GM18526 (cell line): Measurements from ENCODE around the gene PLLP.

Experiments used
- POLR2A ChIP-seq: IDR thresholded peaks from 3 replicates; pipeline ENCODE4 v1.6.1; 2011; ENCODE audit not compliant: insufficient read length; ENCODE audit errors: extremely low read depth

The PLLP gene

DNA sequence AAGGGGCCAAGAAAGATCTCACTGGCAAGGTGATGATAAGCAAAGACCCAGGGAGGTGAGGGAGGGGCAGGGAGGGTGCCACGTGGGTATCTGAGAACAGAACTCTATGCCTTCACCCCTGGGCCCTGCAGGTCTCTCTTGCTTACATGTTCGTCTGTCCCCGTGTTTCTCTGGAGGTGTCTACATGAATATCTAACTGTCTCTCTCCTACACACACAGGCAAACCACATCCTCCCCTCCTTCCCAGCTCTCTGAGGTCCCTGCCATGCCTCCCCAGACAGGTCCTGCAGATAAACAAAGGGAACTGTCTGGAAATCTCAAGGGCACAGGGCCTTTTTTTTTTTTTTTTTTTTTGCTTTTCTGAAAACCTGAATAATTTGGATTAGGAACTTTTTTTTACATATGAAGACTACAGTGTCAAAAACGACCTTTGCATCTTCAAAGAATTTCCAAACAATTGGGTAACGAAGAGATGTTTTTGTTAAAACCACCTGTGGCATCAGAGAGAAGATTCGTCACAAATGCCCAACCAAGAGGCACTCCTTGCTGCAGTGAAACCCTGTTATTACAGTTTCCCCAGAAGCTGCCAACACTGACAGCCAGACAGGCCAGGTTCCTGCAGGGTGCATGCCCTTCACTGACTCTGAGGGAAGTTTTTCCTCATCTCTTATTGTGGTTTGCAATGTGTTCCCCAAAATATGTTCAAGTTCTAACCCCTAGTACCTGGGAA lies 17.8 kb downstream of the PLLP start:
- no peak for TF ChIP-seq POLR2A

DNA sequence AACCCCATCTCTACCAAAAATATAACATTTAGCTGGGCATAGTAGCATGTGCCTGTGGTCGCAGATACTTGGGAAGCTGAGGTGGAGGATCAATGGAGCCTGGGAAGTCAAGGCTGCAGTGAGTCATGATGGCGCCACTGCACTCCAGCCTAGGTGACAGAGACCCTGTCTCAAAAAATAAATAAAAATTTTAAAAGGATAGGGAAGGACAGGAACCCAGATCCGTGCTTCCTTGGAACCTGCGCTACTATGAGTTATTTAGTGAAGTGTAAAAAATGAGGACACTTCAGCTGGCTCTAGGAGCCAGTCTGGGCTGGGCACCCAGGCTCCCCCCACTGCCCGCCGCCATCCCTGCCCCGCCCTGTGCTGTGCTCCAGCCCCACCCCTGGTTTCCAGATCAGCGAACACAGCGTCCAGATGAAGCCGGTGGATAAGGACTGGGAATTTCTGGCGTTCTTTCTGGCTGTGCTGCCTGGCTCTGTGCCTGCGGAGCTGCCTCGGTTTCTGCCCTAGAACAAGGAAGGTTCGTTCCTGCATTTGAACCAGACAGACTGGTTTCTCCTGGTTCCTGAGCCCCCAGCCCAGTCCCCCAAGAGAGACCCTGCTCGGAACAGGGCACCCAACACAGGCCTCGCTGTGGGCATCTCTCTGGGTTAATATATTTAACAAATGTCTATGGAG lies 18.5 kb downstream of the PLLP start:
- TF ChIP-seq POLR2A, result no peak

DNA sequence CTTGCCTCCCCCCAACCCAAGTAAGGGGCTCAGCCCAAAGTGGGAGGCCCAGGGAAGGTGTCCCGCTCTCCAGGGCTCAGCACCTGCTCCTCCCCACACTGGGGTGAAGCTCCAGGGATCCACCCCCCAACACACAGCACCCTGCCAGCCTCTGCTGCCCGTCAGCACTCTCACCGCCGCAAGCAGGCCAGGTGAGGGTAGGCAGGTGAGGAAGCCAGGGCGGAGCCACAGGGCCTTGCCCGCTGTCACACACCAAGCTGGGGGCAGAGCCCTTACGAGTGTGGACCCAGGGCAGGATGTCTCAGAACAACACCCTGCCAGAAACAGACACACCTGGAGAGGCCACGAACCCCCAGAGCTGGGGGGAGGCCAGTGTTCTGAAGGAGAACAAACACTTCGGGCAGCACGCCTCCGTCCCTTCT lies 19.5 kb downstream of the PLLP start:
- TF ChIP-seq POLR2A, result no peak

DNA sequence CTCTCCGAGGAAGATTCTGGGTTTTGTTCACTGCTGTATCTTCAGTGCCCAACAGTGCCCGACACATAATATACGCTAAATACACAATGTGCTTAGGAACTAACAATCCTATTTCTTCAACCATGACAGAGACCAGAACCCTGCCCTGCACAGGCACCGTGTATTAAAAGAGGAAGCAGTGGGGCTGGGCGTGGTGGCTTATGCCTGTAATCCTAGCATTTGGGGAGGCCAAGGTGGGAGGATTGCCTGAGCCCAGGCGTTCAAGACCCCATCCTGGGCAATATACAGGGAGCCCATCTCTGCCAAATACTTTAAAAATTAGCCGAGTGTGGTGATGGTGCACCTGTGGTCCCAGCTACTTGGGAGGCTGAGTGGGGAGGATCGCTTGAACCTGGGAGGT lies 20.1 kb downstream of the PLLP start:
- no peak for TF ChIP-seq POLR2A

DNA sequence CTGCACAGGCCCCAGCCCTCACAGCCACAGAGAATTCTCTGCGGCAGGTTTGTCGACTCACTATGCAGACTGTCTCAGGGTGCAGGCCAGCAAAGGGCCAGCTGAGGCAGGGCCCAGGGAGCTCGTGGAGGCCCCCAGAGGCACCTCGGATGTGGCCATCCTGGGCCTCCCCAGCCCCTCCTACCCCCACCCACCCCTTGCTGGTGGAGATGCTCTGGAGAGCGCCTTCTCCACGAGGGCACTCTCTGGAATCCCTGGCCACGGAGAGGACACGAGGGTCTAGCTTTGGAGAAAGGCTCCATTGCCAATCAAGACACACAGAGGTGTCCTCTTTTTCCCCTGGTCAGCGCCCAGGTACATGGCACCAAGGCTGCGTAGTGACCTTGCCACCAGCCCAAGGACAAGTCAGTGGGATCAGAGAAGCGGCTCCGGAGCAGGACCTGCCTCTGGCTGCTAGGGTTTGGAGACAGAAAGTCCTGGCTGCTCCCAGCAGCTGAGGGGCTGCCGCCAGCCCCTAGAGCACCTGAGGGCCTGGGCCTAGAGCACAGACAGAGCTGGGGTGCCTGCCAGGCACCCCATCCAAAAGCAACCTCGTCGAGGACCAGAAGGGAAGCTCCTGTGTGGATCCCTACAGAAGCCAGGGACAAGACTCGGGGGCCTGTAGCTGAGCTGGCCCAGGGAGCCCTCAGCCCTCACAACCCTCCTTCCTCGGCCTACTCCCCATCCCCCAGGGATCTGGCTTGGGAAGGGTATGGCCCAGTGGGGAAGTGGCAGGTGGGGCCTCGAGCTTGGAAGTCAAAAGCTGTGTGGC lies 20.7 kb downstream of the PLLP start:
- no peak for TF ChIP-seq POLR2A

DNA sequence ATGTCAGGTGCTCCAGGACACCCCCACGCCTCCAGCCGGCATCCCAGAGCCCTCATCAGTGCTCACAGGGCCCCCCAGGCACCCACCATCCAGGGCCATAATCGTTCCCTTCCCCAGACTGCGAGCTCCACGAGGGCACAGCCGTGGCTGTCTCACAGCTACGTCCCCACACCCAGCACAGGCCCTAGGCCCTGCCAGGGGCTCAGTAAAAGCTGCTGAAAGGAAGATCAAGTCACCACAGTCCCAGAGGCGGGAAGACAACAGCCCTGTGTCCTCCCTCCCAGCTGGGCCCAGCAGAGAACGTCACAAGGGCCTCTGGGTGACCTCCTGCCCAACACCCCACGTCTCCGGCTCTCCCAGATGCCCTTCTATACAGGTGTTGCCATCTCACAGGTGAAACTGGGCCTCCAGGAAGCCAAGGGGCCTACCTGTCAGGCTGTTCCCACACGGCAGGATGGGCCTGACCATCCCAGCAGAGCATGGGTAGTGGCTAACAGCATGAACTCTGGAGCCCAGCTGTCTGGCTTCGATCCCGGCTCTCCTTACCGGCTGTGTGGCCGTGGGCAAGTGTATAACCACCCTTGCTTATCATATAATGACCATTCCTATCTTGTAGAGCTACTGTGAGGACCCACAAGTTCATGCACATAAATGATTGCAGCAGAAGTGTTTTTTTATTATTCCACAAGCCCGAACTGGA lies 21.5 kb downstream of the PLLP start:
- TF ChIP-seq POLR2A, result no peak

DNA sequence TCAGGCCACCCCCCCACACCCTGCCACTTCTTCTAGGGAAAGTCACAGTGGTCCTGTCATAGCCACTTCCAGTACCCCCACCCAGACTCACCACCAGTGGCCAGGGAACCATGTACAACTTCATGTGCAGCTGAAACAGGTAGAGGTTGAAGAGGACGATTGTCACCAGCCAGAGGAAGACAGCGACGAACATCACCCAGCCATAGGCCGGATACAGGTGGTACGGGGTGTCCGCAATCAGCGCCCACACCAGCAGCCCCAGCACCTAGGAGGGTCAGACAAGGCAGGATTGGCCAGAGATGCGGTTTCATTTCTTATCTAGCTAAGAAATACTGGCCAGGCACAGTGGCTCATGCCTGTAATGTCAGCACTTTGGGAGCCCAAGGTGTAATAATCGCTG lies 22.7 kb downstream of the PLLP start:
- TF ChIP-seq POLR2A, result no peak

DNA sequence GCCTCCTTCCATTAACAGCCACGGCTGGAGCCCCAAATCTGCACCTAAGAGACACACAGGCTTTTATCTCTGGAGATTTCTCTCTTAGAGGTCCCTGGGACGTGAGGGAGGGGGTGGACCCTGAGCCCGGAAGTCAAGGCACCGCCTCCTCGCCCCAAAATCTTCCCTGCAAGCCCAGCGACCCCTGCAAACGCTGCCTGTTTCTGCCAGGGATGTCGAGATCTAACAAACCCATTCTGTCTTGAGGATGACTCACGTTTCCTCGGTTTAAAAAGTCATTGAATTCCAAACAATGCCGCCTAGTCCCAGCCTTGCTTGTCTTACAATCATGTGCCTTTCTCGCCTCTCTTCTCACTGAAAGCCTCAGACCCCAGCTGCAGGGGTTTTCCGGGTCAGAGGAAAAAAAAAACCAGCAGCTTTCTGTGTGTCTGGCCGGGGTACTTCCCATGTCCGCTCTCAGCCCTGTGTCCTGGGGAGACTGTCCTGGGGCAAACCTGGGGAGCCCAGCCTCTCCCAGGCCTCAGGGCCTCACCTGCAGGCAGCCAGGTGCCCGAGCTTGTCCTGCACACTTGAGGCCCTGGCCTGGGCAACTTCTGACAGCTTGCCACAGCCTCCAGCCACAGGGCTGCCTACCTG lies 24.1 kb downstream of the PLLP start:
- TF ChIP-seq POLR2A, result no peak

DNA sequence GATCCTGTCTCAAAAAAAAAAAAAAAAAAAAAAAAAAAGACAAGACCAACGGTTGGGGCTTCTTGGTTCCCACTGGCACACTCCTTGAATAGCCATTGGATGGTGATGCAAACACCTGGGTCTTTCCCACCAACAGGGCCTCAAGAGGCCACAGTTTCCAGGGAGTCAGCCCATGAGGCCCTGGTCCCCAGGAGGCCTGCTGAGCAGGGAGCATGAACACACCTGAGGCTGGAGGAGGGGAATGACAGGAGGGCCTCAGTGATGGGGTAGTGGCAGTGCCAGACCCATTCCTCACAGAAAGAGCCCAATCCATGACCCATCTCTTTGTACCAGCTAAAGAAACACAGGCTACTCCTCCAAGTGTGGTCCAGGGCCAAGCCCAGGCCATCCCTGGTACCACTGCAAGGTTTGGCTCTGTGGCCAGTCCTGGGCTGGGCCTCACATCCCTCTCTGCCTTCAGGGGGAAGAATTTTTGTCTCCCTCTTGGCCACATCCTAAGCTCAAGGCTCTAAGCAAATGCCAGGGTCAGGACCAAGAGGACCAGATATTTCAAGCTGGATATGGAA lies 25.5 kb downstream of the PLLP start:
- no peak for TF ChIP-seq POLR2A

DNA sequence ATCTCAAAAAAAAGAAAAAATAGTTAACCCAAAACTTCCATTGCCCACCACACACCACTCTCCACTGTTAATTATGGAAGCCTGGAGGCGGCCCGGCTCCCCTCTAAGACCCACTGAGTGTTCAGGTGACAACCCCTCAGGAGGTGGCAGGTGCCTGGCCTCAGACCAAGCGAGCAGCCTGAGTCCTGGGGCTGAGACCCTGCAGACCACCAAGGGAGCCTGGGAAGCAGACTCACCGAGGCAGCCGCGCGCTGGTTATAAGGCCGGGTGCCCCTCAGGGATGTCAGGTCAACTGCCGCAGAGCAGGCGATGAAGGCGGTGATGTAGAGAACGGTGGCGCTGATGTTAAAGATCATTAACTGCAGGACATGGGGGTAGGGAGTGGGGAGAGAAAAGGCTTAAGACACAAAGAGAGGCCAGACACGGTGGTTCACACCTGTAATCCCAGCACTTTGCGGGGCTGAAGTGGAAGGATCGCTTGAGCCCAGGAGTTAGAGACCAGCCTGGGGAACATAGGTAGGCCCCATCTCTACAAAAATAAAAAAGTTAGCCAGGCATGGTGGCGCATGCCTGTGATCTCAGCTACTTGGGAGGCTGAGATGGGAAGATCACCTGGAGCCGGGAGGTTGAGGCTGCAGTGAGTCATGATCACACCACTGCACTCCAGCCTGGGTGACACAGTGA lies 26.1 kb downstream of the PLLP start:
- TF ChIP-seq POLR2A, result no peak

DNA sequence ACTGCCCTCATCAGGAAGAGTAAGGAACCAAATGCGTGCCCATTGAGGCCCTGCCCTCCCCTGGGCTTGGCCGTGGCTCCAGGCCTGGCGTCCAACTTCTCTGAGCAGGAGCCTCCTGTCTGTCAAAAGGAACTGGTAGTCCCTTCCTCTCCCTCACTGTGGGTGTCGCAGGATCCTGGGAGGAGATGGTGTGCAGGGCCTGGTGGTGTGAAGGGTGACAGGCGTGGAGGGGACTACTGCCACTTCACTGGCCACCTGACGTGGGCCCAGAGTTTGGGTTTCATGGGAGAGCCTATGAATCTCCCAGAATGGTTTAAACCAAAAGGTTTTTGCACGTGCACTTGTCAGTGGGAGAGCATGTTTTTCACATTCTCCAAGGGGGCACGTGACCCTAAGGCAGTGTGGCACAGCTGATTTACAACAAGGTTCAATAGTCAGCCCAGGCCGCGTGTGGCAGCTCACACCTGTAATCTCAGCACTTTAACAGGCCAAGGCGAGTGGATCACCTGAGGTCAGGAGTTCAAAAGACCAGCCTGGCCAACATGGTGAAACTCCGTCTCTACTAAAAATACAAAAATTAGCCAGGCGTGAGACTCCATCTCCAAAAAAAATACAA lies 26.9 kb downstream of the PLLP start:
- TF ChIP-seq POLR2A, result no peak

DNA sequence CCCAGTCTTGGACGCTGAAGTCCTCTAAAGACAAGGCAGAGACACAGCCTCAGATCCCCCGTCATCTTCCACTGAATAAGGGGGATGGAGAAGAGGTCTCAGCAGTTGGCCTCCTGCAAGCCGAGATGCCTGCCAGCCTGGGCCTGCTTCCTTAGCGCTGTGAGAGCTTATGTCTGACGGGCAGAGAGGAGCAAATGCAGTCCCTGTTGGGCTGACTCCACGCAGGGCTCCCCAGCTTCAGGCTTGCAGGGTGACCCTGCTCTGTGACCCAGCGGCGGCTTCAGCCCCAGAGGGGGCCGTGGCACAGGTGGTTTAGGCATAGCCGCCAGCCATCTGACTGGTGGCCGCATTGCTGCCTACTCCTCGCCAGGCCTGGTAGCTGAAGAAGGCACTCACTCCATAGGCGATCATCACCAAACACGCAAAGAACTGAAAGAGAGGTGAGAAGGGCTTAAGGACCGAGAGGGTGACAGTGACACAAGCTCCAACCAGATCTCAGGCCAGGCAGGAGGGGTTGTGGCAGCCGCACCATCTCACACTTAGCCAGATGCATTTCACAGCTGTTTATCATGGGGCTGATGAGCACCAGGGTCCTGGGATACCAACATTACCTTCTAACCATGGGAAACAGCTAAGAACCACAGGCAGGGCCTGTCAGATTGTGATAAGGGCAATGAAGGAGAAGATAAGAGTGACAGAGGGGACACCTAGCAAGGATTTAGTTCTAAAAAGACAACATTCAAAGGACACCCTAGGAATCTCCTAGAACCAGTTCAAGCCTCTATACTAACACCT lies 27.7 kb downstream of the PLLP start:
- TF ChIP-seq POLR2A, result no peak

DNA sequence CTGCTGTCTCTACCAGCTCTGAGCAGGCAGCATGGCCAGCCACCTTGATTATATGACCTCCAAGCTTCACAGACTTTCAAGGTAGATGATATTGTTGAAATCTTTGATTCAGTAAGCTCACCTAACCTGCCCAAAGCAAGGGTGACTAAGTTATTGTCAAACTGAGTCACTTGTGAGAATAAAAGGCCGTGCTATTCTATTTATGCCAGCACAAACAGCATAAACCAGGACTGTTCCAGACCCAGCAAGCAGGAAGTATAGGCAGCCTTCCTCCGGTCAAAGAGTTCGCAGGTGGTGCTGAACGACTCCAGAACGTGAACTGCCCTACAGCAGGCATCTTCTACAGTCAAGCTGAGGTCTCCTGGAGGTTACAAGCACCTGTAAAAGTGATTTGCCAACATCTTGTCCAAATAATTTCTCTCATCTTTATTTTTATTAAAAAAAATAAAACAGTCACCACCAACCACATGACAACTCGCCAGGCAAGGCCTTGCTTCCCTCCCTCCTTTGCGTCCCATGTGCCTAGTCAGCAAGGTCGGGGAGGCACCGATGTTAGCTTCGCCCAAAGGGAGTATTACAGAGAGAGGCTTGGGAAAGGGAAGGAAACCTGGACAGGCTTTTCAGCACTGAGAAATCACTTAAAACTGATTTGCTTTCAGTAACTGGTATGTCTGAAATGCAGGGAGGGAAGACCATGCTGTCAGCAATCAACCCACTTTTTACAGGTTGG lies 28.6 kb downstream of the PLLP start:
- no peak for TF ChIP-seq POLR2A

DNA sequence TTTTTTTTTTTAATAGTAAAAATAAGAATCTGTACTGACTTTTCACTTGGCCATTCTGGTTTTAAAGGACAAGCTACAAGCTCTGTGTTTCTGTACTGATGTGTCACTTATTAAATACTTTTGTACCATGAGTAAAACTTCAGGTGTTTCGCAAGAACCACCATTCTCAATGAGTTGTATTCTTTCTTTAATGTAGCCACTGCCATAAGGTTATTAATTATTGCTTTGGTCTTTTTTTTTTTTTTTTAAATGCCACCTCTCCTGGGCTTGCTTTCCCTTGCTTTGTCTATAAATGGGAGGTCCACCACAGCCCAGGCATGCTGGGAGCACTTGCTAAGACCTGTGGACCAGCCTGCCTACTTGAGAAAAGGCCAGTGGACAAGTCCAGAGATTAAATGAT lies 31.0 kb downstream of the PLLP start:
- TF ChIP-seq POLR2A, result no peak
